A172 (cell line): ENCODE data around the gene CETN3. TPM values are rescaled to one million over a fixed set of nuclear protein-coding genes. Genes with fewer than 3 reads are reported as not detected.
"Not testable (repeated sequence)": the region's sequence is repeated elsewhere in the genome, so short reads cannot be mapped to it uniquely, and the experiment has no call there.

Experiments
- DNase-seq: peaks from one replicate; pipeline ENCODE4 v3.0.0-alpha.2; 2015; ENCODE audit warnings: low spot score
- total RNA-seq: library from RNA; depleted of rRNA; stranded (reverse); fragments of >200 nt; shearing (Covaris generic); gene quantifications from 2 replicates; pipeline ENCODE4 v1.2.3, GENCODE V29; 2014

Gene CETN3
- total RNA-seq, 1 experiment from 2014 or later = 106 TPM

- no peak for DNase-seq
Observed at GRCh38 chr5:90383903-90384302, 25.7 kb downstream of the CETN3 start.

DNA sequence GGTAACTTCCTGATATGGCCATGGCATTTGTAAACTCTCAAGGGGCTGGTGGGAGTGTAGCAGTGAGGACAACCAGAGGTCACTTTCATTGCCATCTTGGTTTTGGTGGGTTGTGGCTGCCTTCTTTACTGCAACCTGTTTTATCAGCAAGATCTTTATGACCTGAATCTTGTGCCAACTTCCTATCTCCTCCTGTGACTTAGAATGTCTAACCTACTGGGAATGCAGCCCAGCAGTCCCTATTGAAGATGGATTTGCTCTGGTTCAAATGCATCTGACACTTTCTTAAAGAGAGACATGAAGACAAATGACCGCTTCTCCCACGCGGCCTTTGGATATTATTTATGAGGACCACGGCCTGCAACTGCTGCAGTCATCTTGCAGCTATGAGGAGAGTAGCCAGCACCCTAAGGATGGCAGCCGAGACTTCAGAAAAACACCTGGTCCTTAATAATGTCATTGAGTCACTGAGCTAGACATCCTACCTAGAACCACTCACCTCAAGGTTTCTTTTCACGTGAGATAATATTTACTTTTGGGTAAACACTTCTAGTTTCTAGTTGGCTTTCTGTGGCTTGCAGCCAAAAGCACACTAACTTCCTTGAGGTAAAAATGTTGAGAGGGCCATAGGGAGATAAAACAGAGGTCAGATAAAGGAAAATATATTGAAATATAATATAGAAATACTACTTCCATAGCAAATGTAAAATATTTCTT, 28.2 kb downstream of the CETN3 start:
- DNase-seq = peak; percentile 72

GRCh38 chr5:90379652-90380051, 29.9 kb downstream of the CETN3 start:
- DNase-seq = no peak

GRCh38 chr5:90378752-90379151, 30.8 kb downstream of the CETN3 start:
- DNase-seq = no peak

DNA sequence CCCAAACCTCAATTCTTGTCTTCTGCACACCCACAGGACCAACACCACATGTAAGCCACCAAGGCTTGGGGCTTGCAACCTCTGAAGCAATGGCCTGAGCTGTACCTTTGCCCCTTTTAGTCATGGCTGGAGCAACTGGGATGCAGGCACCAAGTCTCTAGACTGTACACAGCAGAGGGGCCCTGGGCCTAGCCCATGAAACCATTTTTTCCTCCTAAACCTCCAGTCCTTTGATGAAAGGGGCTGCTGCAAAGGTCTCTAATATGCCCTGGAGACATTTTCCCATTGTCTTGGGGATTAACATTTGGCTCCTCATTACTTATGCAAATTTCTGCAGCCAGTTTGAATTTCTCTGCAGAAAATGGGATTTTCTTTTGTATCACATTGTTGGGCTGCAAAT, 38.3 kb downstream of the CETN3 start:
- not testable (repeated sequence) for DNase-seq

DNA sequence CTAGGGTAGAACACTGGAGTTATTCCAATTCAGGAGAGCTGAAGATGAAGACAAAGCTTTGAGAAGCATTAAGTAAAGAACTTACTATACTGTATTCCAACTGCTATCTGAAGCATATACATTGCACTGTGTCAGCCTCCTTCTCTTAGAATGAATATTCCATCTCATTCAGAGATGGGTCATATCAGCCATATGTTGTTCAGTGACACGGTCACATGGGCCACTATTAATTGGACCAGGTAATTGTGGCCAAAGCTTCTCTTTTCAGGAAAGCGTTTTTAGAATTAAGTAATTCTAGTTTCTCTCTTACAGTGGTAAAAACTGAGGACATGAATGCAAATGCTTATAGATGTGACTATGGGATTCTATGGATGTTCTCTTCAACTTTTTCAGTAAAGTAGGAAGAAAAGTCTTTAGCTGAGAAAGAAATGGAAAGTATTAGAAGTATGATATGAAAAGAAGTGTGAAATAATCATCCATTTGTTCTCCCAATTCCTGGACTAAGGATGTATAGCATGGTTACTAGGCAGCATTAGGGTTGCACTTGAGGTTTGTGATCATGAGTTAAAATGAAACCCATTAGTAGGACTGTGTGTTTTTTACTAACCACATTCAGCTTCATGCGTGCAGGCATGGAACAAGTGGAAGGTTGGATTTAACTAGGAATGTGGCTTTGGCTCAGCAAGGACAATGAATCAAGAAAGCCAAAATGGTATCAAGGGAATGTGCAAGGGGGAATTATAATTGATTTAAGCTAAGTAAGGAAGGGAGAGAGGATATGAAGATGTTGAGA, 40.9 kb downstream of the CETN3 start:
- DNase-seq = no peak

DNA sequence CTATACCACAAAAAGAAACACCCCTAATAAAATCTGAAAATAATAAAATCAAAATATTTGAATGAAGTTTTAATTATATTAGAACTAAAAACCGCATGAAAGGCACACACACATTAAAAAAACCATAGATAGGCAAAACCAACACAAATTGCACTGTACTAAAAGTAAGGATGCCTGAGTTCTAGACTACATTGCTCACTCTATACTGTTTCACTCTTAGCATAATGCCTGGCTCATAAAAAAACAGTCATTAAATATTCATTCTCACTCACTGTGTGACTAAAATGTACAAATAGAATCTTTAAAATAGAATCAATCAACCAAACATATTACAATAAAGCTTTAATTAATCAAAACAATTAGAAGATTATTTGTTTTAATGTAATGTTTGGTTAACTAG, 41.7 kb downstream of the CETN3 start:
- DNase-seq = no peak

GRCh38 chr5:90366948-90367347, 42.6 kb downstream of the CETN3 start:
- DNase-seq = no peak

DNA sequence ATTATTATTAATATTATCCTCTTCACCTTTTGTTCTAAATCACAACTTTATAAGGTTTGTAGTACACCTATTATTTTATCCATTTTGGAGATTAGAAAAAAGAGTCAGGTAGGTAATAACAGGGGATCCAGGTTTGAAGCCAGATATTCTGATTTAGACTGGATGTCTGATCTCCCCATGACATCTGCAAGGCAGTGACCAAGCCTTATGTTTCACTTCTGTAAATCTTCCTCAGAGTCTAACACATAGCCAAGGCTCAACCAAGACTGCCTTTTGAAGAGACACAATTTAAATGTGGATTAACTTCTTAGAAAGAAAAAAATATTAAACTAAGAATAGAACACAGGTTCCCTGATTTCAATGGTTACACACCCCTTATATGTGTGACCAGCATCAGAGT, 44.2 kb downstream of the CETN3 start:
- no peak for DNase-seq

DNA sequence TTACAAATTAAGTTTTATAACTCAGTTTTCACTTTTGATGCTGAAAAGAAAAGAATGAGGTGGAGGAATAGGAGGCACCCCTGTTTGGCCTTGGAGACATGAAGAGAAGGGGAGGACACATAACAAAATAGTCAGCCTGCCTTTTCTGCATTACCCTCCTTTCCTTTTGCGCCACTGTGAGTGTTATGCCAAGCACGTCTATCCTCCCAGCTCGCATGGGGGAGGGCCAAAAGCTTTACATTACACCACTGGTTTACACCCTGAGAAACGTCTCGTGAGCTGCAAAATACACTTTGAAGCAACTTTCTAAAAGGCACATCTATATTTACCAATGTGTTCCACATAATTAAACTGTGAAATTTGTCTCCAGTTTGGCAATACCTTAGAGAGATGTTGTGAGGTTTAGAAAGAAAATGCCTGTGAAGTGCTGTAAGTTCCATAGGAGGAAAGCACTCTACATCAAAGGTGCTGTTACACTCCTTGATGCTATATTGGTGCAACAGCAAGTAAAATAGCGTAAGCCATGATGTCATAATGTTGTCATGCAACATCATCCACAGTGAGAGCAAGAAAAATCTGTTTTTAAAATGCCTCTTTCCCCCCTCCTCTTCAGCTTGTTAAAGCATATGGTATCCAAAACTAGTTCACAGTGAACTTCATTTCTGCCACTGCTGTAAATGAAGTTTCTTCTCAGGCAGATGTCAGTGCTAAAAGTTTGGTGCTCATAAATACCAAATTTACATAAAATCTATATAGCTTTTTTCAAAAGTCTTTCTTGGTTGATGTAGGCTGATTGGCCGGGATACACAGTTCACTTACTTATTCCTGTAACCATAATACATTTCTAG, 50.3 kb downstream of the CETN3 start:
- DNase-seq = no peak

DNA sequence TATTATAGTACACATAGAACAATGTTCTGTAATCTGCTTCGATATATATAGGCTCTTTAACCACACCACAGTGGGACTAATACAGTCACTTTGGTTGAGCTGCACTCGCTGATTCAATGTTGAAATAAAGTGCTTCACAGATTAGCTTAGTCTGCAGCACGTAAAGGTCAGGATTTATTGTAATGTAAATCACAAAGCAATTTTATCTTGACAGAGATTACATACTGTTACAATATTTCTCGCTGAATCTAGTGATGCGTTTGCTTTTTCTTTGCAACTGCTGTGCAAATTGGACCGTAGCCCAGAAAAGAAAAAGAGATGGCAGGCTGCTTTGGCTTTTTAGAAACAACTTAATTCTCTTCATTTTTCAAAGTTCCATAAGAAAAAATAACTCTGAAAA, 52.9 kb downstream of the CETN3 start:
- DNase-seq = no peak

DNA sequence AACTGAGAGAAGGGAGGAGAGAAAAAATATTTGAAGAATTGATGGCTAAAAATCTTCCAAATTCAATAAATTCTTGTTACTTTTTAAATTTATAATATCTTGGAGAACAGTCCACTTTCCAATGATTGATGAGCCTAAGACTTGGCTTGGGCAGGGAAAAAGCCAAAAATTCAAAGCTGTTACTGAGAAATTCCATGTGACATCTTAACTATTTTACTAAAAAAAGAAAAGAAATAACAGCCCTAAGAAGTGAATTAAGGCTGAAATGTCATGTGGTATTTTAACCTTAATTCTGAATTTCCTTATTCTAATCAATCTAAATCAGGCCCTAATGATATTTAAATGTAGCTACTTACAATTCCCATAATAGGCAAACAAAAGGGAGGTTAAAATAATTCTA, 53.4 kb downstream of the CETN3 start:
- DNase-seq = no peak

- no peak for DNase-seq
Observed at GRCh38 chr5:90355635-90356034, 53.9 kb downstream of the CETN3 start.

- no peak for DNase-seq
Observed at GRCh38 chr5:90353254-90353653, 56.3 kb downstream of the CETN3 start.

DNA sequence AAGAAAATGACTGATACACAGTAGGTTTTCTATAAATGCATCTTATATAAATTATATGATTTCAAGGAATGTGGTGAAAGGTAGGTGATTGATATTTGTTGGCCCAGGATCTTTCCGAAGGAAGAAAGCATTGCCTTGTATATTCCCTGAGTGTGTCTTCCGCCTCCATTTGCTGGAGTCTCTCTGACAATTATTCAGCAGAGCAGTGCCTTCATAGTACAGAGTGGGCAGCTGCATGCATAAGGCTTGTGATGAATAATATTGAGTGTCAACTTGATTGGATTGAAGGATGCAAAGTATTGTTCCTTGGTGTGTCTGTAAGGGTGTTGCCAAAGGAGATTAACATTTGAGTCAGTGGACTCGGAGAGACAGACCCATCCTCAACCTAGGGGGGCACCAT, 58.5 kb downstream of the CETN3 start:
- DNase-seq = no peak

DNA sequence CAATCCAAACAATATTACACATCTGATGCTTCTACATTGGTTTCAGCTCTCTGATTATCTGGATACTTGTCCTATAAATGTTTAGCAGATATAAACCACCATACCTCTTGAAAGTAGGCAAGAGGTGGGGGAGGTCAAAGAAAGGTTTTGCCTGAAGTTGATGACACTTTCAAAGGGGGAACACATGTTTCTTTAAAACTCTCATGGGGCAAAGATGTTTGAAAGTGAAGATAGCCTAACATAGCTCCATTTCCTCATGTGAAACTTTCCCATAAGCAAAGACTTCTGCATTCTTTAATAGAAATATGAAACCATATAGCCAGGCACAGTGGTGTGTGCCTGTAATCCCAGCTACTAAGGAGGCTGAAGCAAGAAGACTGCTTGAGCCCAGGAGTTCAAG, 62.1 kb downstream of the CETN3 start:
- DNase-seq = no peak

DNA sequence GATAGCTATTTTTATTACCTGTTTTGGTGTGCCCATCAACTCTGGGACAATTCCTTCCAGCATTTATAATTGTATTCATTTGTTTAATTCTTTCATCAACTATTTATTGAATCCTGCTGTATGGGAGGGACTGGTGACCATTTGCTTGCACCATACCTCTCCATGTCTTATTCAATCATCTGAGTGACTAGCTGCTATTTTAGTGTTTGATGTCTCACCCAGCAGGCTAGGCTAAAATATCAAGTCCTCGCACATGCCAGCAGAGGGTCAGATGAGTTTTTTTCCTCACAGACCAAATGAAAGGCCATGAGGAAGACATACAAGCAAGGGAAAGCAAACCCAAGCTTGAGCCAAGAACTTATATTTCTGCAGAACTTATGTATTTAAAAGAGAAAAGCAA, 63.9 kb downstream of the CETN3 start:
- no peak for DNase-seq

- DNase-seq = no peak
Observed at GRCh38 chr5:90344689-90345088, 64.9 kb downstream of the CETN3 start.

- not testable (repeated sequence) for DNase-seq
Observed at GRCh38 chr5:90343731-90344130, 65.8 kb downstream of the CETN3 start.

GRCh38 chr5:90342576-90342975, 67.0 kb downstream of the CETN3 start:
- no peak for DNase-seq
